Mucosa of rectum (tissue), 2 donors: ENCODE data around the gene SLAMF6.

ENCODE experiments used
- H3K27ac ChIP-seq, 2 donors: one replicate each; pipeline ENCODE4 v1.7.0; 2013; ENCODE audit warnings: inconsistent platforms in 2 of 2, low read depth in 2 of 2, low read length in 2 of 2
- H3K27me3 ChIP-seq, 2 donors: one replicate each; pipeline ENCODE4 v1.7.0; 2013; ENCODE audit warnings: low read length in 2 of 2; ENCODE audit not compliant: control insufficient read depth in 2 of 2, insufficient read depth in 2 of 2
- H3K36me3 ChIP-seq, 2 donors: one replicate each; pipeline ENCODE4 v1.7.0; 2013; ENCODE audit warnings: low read length in 2 of 2; ENCODE audit not compliant: control insufficient read depth in 2 of 2, insufficient read depth in 2 of 2
- H3K4me1 ChIP-seq, 2 donors: one replicate each; pipeline ENCODE4 v1.7.0; 2013; ENCODE audit warnings: low read length in 2 of 2, mild to moderate bottlenecking in 1 of 2; ENCODE audit not compliant: control insufficient read depth in 2 of 2, insufficient read depth in 2 of 2
- H3K4me3 ChIP-seq, 2 donors: one replicate each; pipeline ENCODE4 v1.7.0; 2013; ENCODE audit warnings: low read length in 2 of 2
- H3K9ac ChIP-seq, 2 donors: one replicate each; pipeline ENCODE4 v1.7.0; 2013; ENCODE audit warnings: low read length in 2 of 2, low read depth in 1 of 2, mild to moderate bottlenecking in 1 of 2
- H3K9me3 ChIP-seq, 2 donors: one replicate each; pipeline ENCODE4 v1.7.0; 2013; ENCODE audit warnings: low read length in 2 of 2; ENCODE audit not compliant: control insufficient read depth in 2 of 2
- donor health status: healthy.
- donor health status: Normal muscosa, but diverticular disease.

SLAMF6 gene

GRCh38 chr1:160544647-160545046 is 21.6 kb upstream of the SLAMF6 start:
- Histone ChIP-seq H3K9ac (no peak overlapping the region), H3K27me3 (no peaks in the 10 kb centered on the region), H3K27ac (no peak overlapping the region), H3K36me3 (no peaks in the 10 kb centered on the region), H3K4me1 (peaks cover 25 to 26% of the 10 kb centered on the region in 2 donors), H3K9me3 (no peaks in the 10 kb centered on the region), H3K4me3 (no peak overlapping the region)

GRCh38 chr1:160542303-160542945 is 19.4 kb upstream of the SLAMF6 start:
- H3K4me3 ChIP-seq = no peak overlapping the region
- no peaks in the 10 kb centered on the region for H3K36me3 ChIP-seq
- peaks cover 31 to 38% of the 10 kb centered on the region in 2 donors for H3K4me1 ChIP-seq
- no peaks in the 10 kb centered on the region for H3K27me3 ChIP-seq
- no peak overlapping the region for H3K9ac ChIP-seq
- no peaks in the 10 kb centered on the region for H3K9me3 ChIP-seq
- H3K27ac ChIP-seq = no peak overlapping the region

- Histone ChIP-seq H3K9me3 (no peaks in the 10 kb centered on the region), H3K9ac (no peak overlapping the region), H3K4me3 (no peak overlapping the region), H3K36me3 (no peaks in the 10 kb centered on the region), H3K27me3 (no peaks in the 10 kb centered on the region), H3K4me1 (peaks cover 31 to 38% of the 10 kb centered on the region in 2 donors), H3K27ac (peak overlapping the region; percentile 66 to 80)
Observed at GRCh38 chr1:160541622-160542302, 18.7 kb upstream of the SLAMF6 start.

- peak overlapping the region; percentile 80 to 88 for H3K27ac ChIP-seq
Observed at GRCh38 chr1:160540859-160541233, 17.8 kb upstream of the SLAMF6 start.

GRCh38 chr1:160539990-160540858 is 17.2 kb upstream of the SLAMF6 start:
- Histone ChIP-seq H3K4me1 (peaks cover 31 to 38% of the 10 kb centered on the region in 2 donors), H3K27ac (peak overlapping the region; percentile 80 to 88), H3K36me3 (no peaks in the 10 kb centered on the region), H3K4me3 (peak overlapping the region; percentile 41 to 49), H3K9ac (peak overlapping the region; percentile 38 to 43), H3K27me3 (no peaks in the 10 kb centered on the region), H3K9me3 (peaks cover 0 to under 1% of the 10 kb centered on the region in 2 donors)

More at GRCh38 chr1:160540859-160541233, 17.8 kb upstream of the SLAMF6 start:
- Histone ChIP-seq H3K36me3 (no peaks in the 10 kb centered on the region), H3K4me1 (peaks cover 31 to 38% of the 10 kb centered on the region in 2 donors), H3K27me3 (no peaks in the 10 kb centered on the region), H3K4me3 (peak overlapping the region in 1 of 2 donors; percentile 33), H3K9ac (peak overlapping the region; percentile 38 to 43), H3K9me3 (no peaks in the 10 kb centered on the region)

- Histone ChIP-seq H3K27ac (peak overlapping the region; percentile 80 to 88), H3K9me3 (peaks cover 1 to 3% of the 10 kb centered on the region in 2 donors), H3K4me1 (peaks cover 31 to 38% of the 10 kb centered on the region in 2 donors), H3K36me3 (no peaks in the 10 kb centered on the region), H3K9ac (peak overlapping the region; percentile 38 to 43), H3K4me3 (peak overlapping the region; percentile 22 to 57), H3K27me3 (no peaks in the 10 kb centered on the region)
Observed at GRCh38 chr1:160539684-160539989, 16.6 kb upstream of the SLAMF6 start.

- Histone ChIP-seq H3K36me3 (no peaks in the 10 kb centered on the region), H3K9ac (no peak overlapping the region), H3K4me1 (peaks cover 31 to 38% of the 10 kb centered on the region in 2 donors), H3K4me3 (peak overlapping the region; percentile 53 to 57), H3K27ac (peak overlapping the region; percentile 80 to 88), H3K9me3 (peaks cover 3% of the 10 kb centered on the region in 2 donors), H3K27me3 (no peaks in the 10 kb centered on the region)
Observed at GRCh38 chr1:160538985-160539651, 16.1 kb upstream of the SLAMF6 start.

GRCh38 chr1:160537714-160538665 is 14.9 kb upstream of the SLAMF6 start:
- Histone ChIP-seq H3K4me1 (peaks cover 31 to 38% of the 10 kb centered on the region in 2 donors), H3K9ac (no peak overlapping the region), H3K9me3 (peaks cover 3% of the 10 kb centered on the region in 2 donors), H3K27me3 (no peaks in the 10 kb centered on the region), H3K36me3 (no peaks in the 10 kb centered on the region), H3K4me3 (no peak overlapping the region), H3K27ac (peak overlapping the region; percentile 80 to 88)
